Mesenchymal stem cell (in vitro differentiated cells and primary cell): Measurements from ENCODE around the gene ATAD3A.
"Not testable (repeated sequence)": the region's sequence is repeated elsewhere in the genome, so short reads cannot be mapped to it uniquely, and the experiment has no call there.

Experiments
- DNase-seq: peaks from one replicate; pipeline ENCODE4 v3.0.0-alpha.2; 2013
- H2AFZ ChIP-seq: one replicate; pipeline ENCODE4 v1.6.1; 2013; ENCODE audit warnings: low read depth, mild to moderate bottlenecking, control low read depth, inconsistent platforms, low read length, moderate library complexity
- H2AK5ac ChIP-seq: 2 replicates; pipeline ENCODE4 v1.6.1; 2013; ENCODE audit warnings: low read length, moderate library complexity, mild to moderate bottlenecking, inconsistent platforms; ENCODE audit not compliant: severe bottlenecking
- H2BK120ac ChIP-seq: one replicate; pipeline ENCODE4 v1.6.1; 2013; ENCODE audit warnings: low read depth, mild to moderate bottlenecking, inconsistent platforms, low read length, moderate library complexity
- H2BK12ac ChIP-seq, 2 experiments: one replicate each; pipeline ENCODE4 v1.6.1; 2013; ENCODE audit warnings: inconsistent platforms in 2 of 2, low read length in 2 of 2, mild to moderate bottlenecking in 2 of 2, moderate library complexity in 2 of 2, control low read depth in 1 of 2
- H2BK15ac ChIP-seq: one replicate; pipeline ENCODE4 v1.6.1; 2013; ENCODE audit warnings: mild to moderate bottlenecking, low read depth, inconsistent platforms; ENCODE audit not compliant: poor library complexity, severe bottlenecking
- H2BK5ac ChIP-seq: 2 replicates; pipeline ENCODE4 v1.6.1; 2013; ENCODE audit warnings: low read depth, mild to moderate bottlenecking, low read length, control low read depth, inconsistent platforms; ENCODE audit not compliant: poor library complexity, severe bottlenecking
- H3K14ac ChIP-seq, 2 experiments: one replicate each; pipeline ENCODE4 v1.6.1; 2013; ENCODE audit warnings: inconsistent platforms in 2 of 2, low read length in 2 of 2, control low read depth in 1 of 2, mild to moderate bottlenecking in 1 of 2, moderate library complexity in 1 of 2
- H3K18ac ChIP-seq, 2 experiments: one replicate each; pipeline ENCODE4 v1.6.1; 2013; ENCODE audit warnings: inconsistent platforms in 2 of 2, low read length in 2 of 2, control low read depth in 1 of 2, low read depth in 1 of 2, mild to moderate bottlenecking in 1 of 2
- H3K23ac ChIP-seq, 2 experiments: one replicate each; pipeline ENCODE4 v1.6.1; 2013; ENCODE audit warnings: inconsistent platforms in 2 of 2, low read length in 2 of 2, mild to moderate bottlenecking in 2 of 2, moderate library complexity in 2 of 2, control low read depth in 1 of 2
- H3K27ac ChIP-seq: 2 replicates; pipeline ENCODE4 v1.5.1; 2013; ENCODE audit warnings: mild to moderate bottlenecking, moderate library complexity, low read length, control low read depth, inconsistent platforms; ENCODE audit not compliant: poor library complexity, severe bottlenecking
- H3K27me3 ChIP-seq, 2 experiments: 2 replicates each; pipeline versions ENCODE4 v1.6.1 to v1.7.0; 2013; ENCODE audit warnings: low read length in 2 of 2, mild to moderate bottlenecking in 2 of 2, moderate library complexity in 2 of 2, control low read depth in 1 of 2, inconsistent platforms in 1 of 2; ENCODE audit not compliant: control insufficient read depth in 1 of 2, insufficient read depth in 1 of 2
- H3K36me3 ChIP-seq, 2 experiments: 2 replicates each; pipeline versions ENCODE4 v1.6.1 to v1.7.0; 2013; ENCODE audit warnings: low read length in 2 of 2, control low read depth in 1 of 2, inconsistent platforms in 1 of 2, low read depth in 1 of 2, mild to moderate bottlenecking in 1 of 2; ENCODE audit not compliant: insufficient read depth in 2 of 2, control insufficient read depth in 1 of 2
- H3K4ac ChIP-seq, 2 experiments: one replicate each; pipeline ENCODE4 v1.6.1; 2013; ENCODE audit warnings: inconsistent platforms in 2 of 2, low read length in 2 of 2, mild to moderate bottlenecking in 2 of 2, moderate library complexity in 2 of 2, control low read depth in 1 of 2, low read depth in 1 of 2
- H3K4me1 ChIP-seq: 2 replicates; pipeline ENCODE4 v1.6.1; 2013; ENCODE audit warnings: low read depth, low read length, control low read depth; ENCODE audit not compliant: control insufficient read depth, insufficient read depth
- H3K4me2 ChIP-seq: 2 replicates; pipeline ENCODE4 v1.6.1; 2013; ENCODE audit warnings: low read length, mild to moderate bottlenecking, inconsistent platforms; ENCODE audit not compliant: poor library complexity, severe bottlenecking
- H3K4me3 ChIP-seq, 2 experiments: 2 replicates each; pipeline versions ENCODE4 v1.5.1 to v1.7.0; 2013; ENCODE audit warnings: low read length in 2 of 2, mild to moderate bottlenecking in 2 of 2, control low read depth in 1 of 2, low read depth in 1 of 2; ENCODE audit not compliant: insufficient read depth in 1 of 2
- H3K79me1 ChIP-seq: replicated peaks from 2 replicates; pipeline ENCODE4 v1.6.1; 2013; ENCODE audit warnings: mild to moderate bottlenecking, control low read depth, low read length, inconsistent platforms; ENCODE audit not compliant: poor library complexity, severe bottlenecking
- H3K9ac ChIP-seq: 2 replicates; pipeline ENCODE4 v1.7.0; 2013; ENCODE audit warnings: mild to moderate bottlenecking, low read length, moderate library complexity
- H3K9me3 ChIP-seq: 2 replicates; pipeline ENCODE4 v1.7.0; 2013; ENCODE audit warnings: mild to moderate bottlenecking, low read length; ENCODE audit not compliant: control insufficient read depth
- H4K8ac ChIP-seq: one replicate; pipeline ENCODE4 v1.6.1; 2013; ENCODE audit warnings: inconsistent platforms, mild to moderate bottlenecking, low read length, moderate library complexity
- H4K91ac ChIP-seq: one replicate; pipeline ENCODE4 v1.6.1; 2013; ENCODE audit warnings: mild to moderate bottlenecking, low read length, inconsistent platforms
- WGBS: methylation state at CpG from one replicate; pipeline ENCODE4 v1.1.7; 2013; ENCODE audit warnings: mixed read lengths; 5-methylcytosine and 5-hydroxymethylcytosine counted together

ATAD3A gene

DNA sequence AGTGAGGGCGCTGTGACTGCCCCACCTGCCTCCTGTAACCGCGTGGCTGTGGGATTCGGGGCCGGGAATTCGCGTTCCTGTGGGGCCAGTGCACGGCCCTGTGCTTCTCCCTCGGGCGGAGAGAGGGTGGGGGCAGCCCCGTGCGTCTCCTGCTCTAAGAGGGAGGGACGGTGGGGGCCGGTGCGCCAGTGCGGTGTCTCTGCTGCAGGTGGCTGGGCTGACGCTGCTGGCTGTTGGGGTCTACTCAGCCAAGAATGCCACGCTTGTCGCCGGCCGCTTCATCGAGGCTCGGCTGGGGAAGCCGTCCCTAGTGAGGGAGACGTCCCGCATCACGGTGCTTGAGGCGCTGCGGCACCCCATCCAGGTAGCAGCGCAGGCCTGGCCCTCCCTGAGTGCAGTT is 10.6 kb downstream of the ATAD3A start:
- not testable (repeated sequence) for H3K27me3 ChIP-seq, H3K4ac ChIP-seq, H2BK12ac ChIP-seq, H2AFZ ChIP-seq, H2BK5ac ChIP-seq, H3K27ac ChIP-seq, H2BK120ac ChIP-seq, H3K18ac ChIP-seq, H3K4me1 ChIP-seq, H3K9me3 ChIP-seq, H3K14ac ChIP-seq, H4K91ac ChIP-seq, H4K8ac ChIP-seq, H3K9ac ChIP-seq, H2AK5ac ChIP-seq, H3K23ac ChIP-seq, H3K4me3 ChIP-seq, H2BK15ac ChIP-seq, DNase-seq, H3K4me2 ChIP-seq
- 99% methylated on average over 30 of the region's 30 CpGs for WGBS
- peaks cover 36 to 88% of the 10 kb centered on the region in 2 experiments for H3K36me3 ChIP-seq
- peaks cover 27% of the 10 kb centered on the region for H3K79me1 ChIP-seq

- H2BK12ac ChIP-seq, H3K27ac ChIP-seq, H3K4me1 ChIP-seq, H3K4me3 ChIP-seq, H2AK5ac ChIP-seq, H3K4me2 ChIP-seq, H3K4ac ChIP-seq, H2AFZ ChIP-seq, DNase-seq, H2BK120ac ChIP-seq, H3K27me3 ChIP-seq, H3K23ac ChIP-seq, H2BK5ac ChIP-seq, H3K9ac ChIP-seq, H4K91ac ChIP-seq, H2BK15ac ChIP-seq, H3K14ac ChIP-seq, H3K18ac ChIP-seq, H4K8ac ChIP-seq, H3K9me3 ChIP-seq: not testable (repeated sequence)
- H3K79me1 ChIP-seq: peaks cover 24% of the 10 kb centered on the region
- peaks cover 34 to 87% of the 10 kb centered on the region in 2 experiments for H3K36me3 ChIP-seq
- 96% methylated on average over 27 of the region's 31 CpGs for WGBS
These were observed 11.3 kb downstream of the ATAD3A start for GRCh38 chr1:1523226-1523625.

- H2BK15ac ChIP-seq, H2BK5ac ChIP-seq, H2AK5ac ChIP-seq, H3K4ac ChIP-seq, H2AFZ ChIP-seq, H3K9me3 ChIP-seq, H3K18ac ChIP-seq, H3K4me3 ChIP-seq, H3K4me1 ChIP-seq, H3K27me3 ChIP-seq, H3K4me2 ChIP-seq, H4K8ac ChIP-seq, H3K14ac ChIP-seq, DNase-seq, H2BK12ac ChIP-seq, H4K91ac ChIP-seq, H2BK120ac ChIP-seq, H3K23ac ChIP-seq, H3K27ac ChIP-seq, H3K9ac ChIP-seq: not testable (repeated sequence)
- H3K79me1 ChIP-seq: peaks cover 21% of the 10 kb centered on the region
- WGBS: 97% methylated on average over 14 of the region's 17 CpGs
- peaks cover 37 to 87% of the 10 kb centered on the region in 2 experiments for H3K36me3 ChIP-seq
These were observed 11.7 kb downstream of the ATAD3A start for GRCh38 chr1:1523651-1524050.

DNA sequence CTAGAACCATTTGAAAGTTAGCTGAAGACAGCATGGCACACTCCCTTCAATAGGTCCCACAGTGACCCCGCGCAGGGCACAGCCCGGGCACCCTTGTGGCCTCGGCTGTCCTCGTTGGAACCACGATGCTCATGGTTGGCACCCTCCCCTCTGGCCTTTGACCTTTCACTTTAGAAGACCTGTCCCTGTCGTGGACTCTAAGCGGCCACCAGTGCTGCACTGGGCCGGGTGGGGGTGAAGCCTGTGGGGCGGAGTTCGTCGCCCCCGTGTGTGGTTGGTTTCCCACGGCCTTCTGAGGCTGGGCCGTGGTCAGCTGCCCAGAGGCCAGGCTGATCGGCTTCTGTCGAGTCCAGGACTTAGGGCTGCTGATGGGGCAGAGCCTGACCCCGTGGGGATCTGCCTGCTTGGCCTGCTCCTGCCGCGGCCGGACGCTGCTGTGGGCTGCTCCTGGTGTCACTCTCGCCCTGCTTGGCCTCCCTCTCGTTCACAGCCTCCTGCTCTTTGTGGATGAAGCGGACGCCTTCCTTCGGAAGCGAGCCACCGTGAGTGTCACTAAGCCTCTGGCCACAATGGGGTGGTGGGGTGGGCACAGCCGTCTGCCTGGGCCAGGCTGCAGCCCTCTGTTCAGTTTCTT is 12.9 kb downstream of the ATAD3A start:
- H3K4me2 ChIP-seq, H3K4ac ChIP-seq, H3K27ac ChIP-seq, H4K8ac ChIP-seq, H4K91ac ChIP-seq, H3K4me1 ChIP-seq, H3K4me3 ChIP-seq, H3K14ac ChIP-seq, H2BK12ac ChIP-seq, H2BK120ac ChIP-seq, H3K9me3 ChIP-seq, H2AK5ac ChIP-seq, H2BK5ac ChIP-seq, H3K23ac ChIP-seq, H3K18ac ChIP-seq, H3K27me3 ChIP-seq, H3K9ac ChIP-seq, H2AFZ ChIP-seq, DNase-seq, H2BK15ac ChIP-seq: not testable (repeated sequence)
- WGBS: 97% methylated on average over 30 of the region's 30 CpGs
- H3K36me3 ChIP-seq: peaks cover 44 to 92% of the 10 kb centered on the region in 2 experiments
- H3K79me1 ChIP-seq: peaks cover 30% of the 10 kb centered on the region
